Heart right ventricle (tissue), 16 donors: ENCODE data around the gene OR1M1. TPM values are rescaled to one million over a fixed set of nuclear protein-coding genes. Genes with fewer than 3 reads are reported as not detected.

Source experiments
- ATAC-seq, 8 donors: fragments of 200-7000 bp; cut with Tn5 transposase; one replicate each; pipeline ENCODE4 v1.9.1; 2020; ENCODE audit warnings: mild to moderate bottlenecking in 8 of 8, moderate library complexity in 8 of 8, moderate number of reproducible peaks in 1 of 8
- DNase-seq, 2 donors: peaks; one replicate each; pipeline ENCODE4 v3.0.0-alpha.2; 2020
- H3K27ac ChIP-seq, 10 donors: fragments of 200-600 bp; sonication (generic) in 2 of 10; one replicate each; pipeline versions ENCODE4 v1.5.0 to v1.8.0; 2020 to 2022; ENCODE audit warnings: mild to moderate bottlenecking in 3 of 10
- H3K27me3 ChIP-seq, 7 donors: fragments of 200-600 bp; one replicate each; pipeline ENCODE4 v1.8.0; 2021 to 2022; ENCODE audit warnings: mild to moderate bottlenecking in 2 of 7
- H3K36me3 ChIP-seq, 9 donors: fragments of 200-600 bp; sonication (generic) in 1 of 9; one replicate each; pipeline versions ENCODE4 v1.5.0 to v1.8.0; 2020 to 2022; ENCODE audit warnings: mild to moderate bottlenecking in 2 of 9
- H3K4me1 ChIP-seq, 9 donors: fragments of 200-600 bp; sonication (generic) in 1 of 9; one replicate each; pipeline versions ENCODE4 v1.5.0 to v1.8.0; 2020 to 2022; ENCODE audit warnings: mild to moderate bottlenecking in 4 of 9
- H3K4me3 ChIP-seq, 10 donors: fragments of 200-600 bp; sonication (generic) in 2 of 10; one replicate each; pipeline versions ENCODE4 v1.5.0 to v1.8.0; 2020 to 2022; ENCODE audit warnings: mild to moderate bottlenecking in 7 of 10, moderate library complexity in 2 of 10
- H3K9me3 ChIP-seq, 11 donors: fragments of 200-600 bp in 10 of 11; sonication (generic) in 2 of 11; one replicate each; pipeline versions ENCODE4 v1.5.0 to v1.8.0; 2013 to 2022; ENCODE audit warnings: mild to moderate bottlenecking in 2 of 11, control low read depth in 1 of 11, moderate library complexity in 1 of 11
- CTCF ChIP-seq, 9 donors: fragments of 200-600 bp; sonication (generic) in 2 of 9; IDR thresholded peaks; one replicate each; pipeline versions ENCODE4 v1.5.0 to v1.8.0; 2021 to 2022; ENCODE audit warnings: antibody characterized with exemption in 9 of 9, mild to moderate bottlenecking in 5 of 9, moderate library complexity in 1 of 9
- WGBS, 2 donors: extraction: QIAGEN DNeasy Blood & Tissue Kit; methylation state at CpG; one replicate each; pipeline ENCODE4 v1.1.7; 2013; ENCODE audit warnings: inconsistent platforms in 1 of 2; 5-methylcytosine and 5-hydroxymethylcytosine counted together
- intact Hi-C, 10 donors: fragments of 100-400 bp; cut with DNase I; formaldehyde crosslinking; loops; one replicate each; pipeline versions ENCODE4 v1.11.1 to v1.14.2; 2022
- polyA plus RNA-seq, 2 donors: library from polyadenylated mRNA; stranded (reverse); fragments of 200-250 nt; gene quantifications; one replicate each; pipeline ENCODE4 v1.2.3, GENCODE V29; 2013
- total RNA-seq, 10 donors: library from RNA; stranded (reverse); fragmentation: NEBNext Ultra II Directional in 3 of 10; extraction: Animal tissue kit (Norgen Biotek cat#: 25700) in 3 of 10; gene quantifications; one replicate each; pipeline versions ENCODE4 v1.2.1 to v1.2.4, GENCODE V29; 2021 to 2023
- donor health status: Arrhythmogenic right ventricular cardiomyopathy.
- donor health status: ischemic (EF 13 %, LVEDD 7.1; RV severe dilation, severe dysfunction).
- donor health status: healthy with polysubstance abuse.
- donor health status: DM: no; HTN: yes; CAD: no.
- donor health status: DM: no; HTN: no; CAD: no.
- donor health status: ischemic (EF 25% LVEDD 6.9; RV normal size, moderate dysfunction).
- donor health status: ischemic (EF 25% LVEDD 5.7; RV mildly dilated, moderate dysfunction).
- donor health status: healthy.
- donor health status: DM: yes; HTN: yes; CAD: no.
- donor health status: Ischemic cardiomyopathy.
- donor health status: ischemic (EF 35%, LVEDD 5.7; RV mildly dilated, moderate dysfunction).
- donor health status: nonischemic (EF 11% LVEDD 7.7; RV severe dilation, severe dysfunction).
- donor health status: DM: yes; HTN: yes; CAD: no.
- donor health status: PGD.
- donor health status: ischemic (EF 29% LVEDD 5.4; RV normal size, mild dysfunction).
- donor health status: nonischemic (EF 23%, LVEDD 6.1; RV moderate dilation, normal function).

The OR1M1 gene
- total and polyA plus RNA-seq, 12 donors, result not detected

- no peaks in the 10 kb centered on the region for H3K9me3 ChIP-seq
- H3K4me1 ChIP-seq, result peaks cover 0 to 13% (median 8%) of the 10 kb centered on the region in 9 donors
- intact Hi-C loops, result no loop called here
- no peaks in the 10 kb centered on the region for H3K36me3 ChIP-seq
- peak overlapping the region in 1 of 10 donors; percentile 8 for H3K4me3 ChIP-seq
- H3K27me3 ChIP-seq, result peaks cover 0 to 3% (median 0%) of the 10 kb centered on the region in 7 donors
- peak; percentile 44 to 61 for DNase-seq
- no peak for TF ChIP-seq CTCF (IDR thresholded peaks at IDR 0.05)
- no peak overlapping the region for H3K27ac ChIP-seq
- peak; percentile 76 to 97 (median 90) for ATAC-seq
- 17 to 18% methylated on average over 16 of the region's 16 CpGs for WGBS, 2 donors
These were observed 11.6 kb upstream of the OR1M1 start for GRCh38 chr19:9075064-9075949.

GRCh38 chr19:9076901-9077300 is 10.0 kb upstream of the OR1M1 start:
- peaks cover 0 to 4% (median 0%) of the 10 kb centered on the region in 7 donors for H3K27me3 ChIP-seq
- TF ChIP-seq CTCF (IDR thresholded peaks at IDR 0.05), result no peak
- 69 to 70% methylated on average over 10 of the region's 10 CpGs for WGBS, 2 donors
- peaks cover 0 to 13% (median 8%) of the 10 kb centered on the region in 9 donors for H3K4me1 ChIP-seq
- no peak overlapping the region for H3K4me3 ChIP-seq
- intact Hi-C loops, result loop anchor here in 1 of 10 donors (2.0 kb wide), 1 partner anchor 420 kb away; no protein-coding TSS in a partner anchor
- no peaks in the 10 kb centered on the region for H3K36me3 ChIP-seq
- no peak for DNase-seq
- no peak for ATAC-seq
- H3K27ac ChIP-seq, result no peak overlapping the region
- H3K9me3 ChIP-seq, result no peaks in the 10 kb centered on the region

GRCh38 chr19:9078651-9079050 is 8.2 kb upstream of the OR1M1 start:
- 82 to 88% methylated on average over 4 of the region's 4 CpGs for WGBS, 2 donors

GRCh38 chr19:9107375-9107774 is 20.5 kb downstream of the OR1M1 start, which contains the start of gene OR7G2:
OR7G2 (minus strand) TSS chr19:9107475; CDS start chr19:9103243, 4,232 bp downstream.
- H3K27me3 ChIP-seq, result peaks cover 0 to 51% (median 20%) of the 10 kb centered on the region in 7 donors
- no peaks in the 10 kb centered on the region for H3K9me3 ChIP-seq
- no peak within 1 kb of the TSS for H3K4me3 ChIP-seq
- no peak for DNase-seq
- intact Hi-C loops, result no loop called here
- no peaks in the 10 kb centered on the region for H3K4me1 ChIP-seq
- ATAC-seq, result no peak
- WGBS, 2 donors, result 65 to 69% methylated on average over 8 of the region's 8 CpGs
- no peaks in the 10 kb centered on the region for H3K36me3 ChIP-seq
- TF ChIP-seq CTCF (IDR thresholded peaks at IDR 0.05), result no peak
- no peak within 1 kb of the TSS for H3K27ac ChIP-seq

More at GRCh38 chr19:9078651-9079050, 8.2 kb upstream of the OR1M1 start:
- intact Hi-C loops, result loop anchor here in 3 of 10 donors (2.0 kb wide), 1 partner anchor 424 kb away; no protein-coding TSS in a partner anchor
- no peak overlapping the region for H3K27ac ChIP-seq
- peaks cover 0 to 13% (median 8%) of the 10 kb centered on the region in 9 donors for H3K4me1 ChIP-seq
- TF ChIP-seq CTCF (IDR thresholded peaks at IDR 0.05), result no peak
- no peak for ATAC-seq
- DNase-seq, result no peak
- no peak overlapping the region for H3K4me3 ChIP-seq
- peaks cover 0 to 11% (median 4%) of the 10 kb centered on the region in 7 donors for H3K27me3 ChIP-seq
- H3K9me3 ChIP-seq, result no peaks in the 10 kb centered on the region
- no peaks in the 10 kb centered on the region for H3K36me3 ChIP-seq
